Esophagus muscularis mucosa (tissue), 4 donors: Measurements from ENCODE around the gene ZXDC. TPM values are rescaled to one million over a fixed set of nuclear protein-coding genes. Genes with fewer than 3 reads are reported as not detected.
A peak's percentile ranks its signal among the peaks of the same experiment; 100 is the strongest.

Experiments used
- DNase-seq: peaks from one replicate; pipeline ENCODE4 v3.0.0-alpha.2; 2017; ENCODE audit errors: extremely low spot score
- H3K27ac ChIP-seq, 4 donors: fragments of 200-600 bp; sonication (generic); replicated peaks in 1 of 4; 1 replicate in 3 of 4; 2 replicates in 1 of 4; pipeline ENCODE4 v1.5.1; 2016 to 2019; ENCODE audit warnings: mild to moderate bottlenecking in 1 of 4
- H3K27me3 ChIP-seq, 4 donors: fragments of 200-600 bp; sonication (generic); one replicate each; pipeline versions ENCODE4 v1.5.1 to v1.6.0; 2016 to 2019
- H3K36me3 ChIP-seq, 4 donors: fragments of 200-600 bp; sonication (generic); one replicate each; pipeline ENCODE4 v1.5.1; 2016 to 2019
- H3K4me1 ChIP-seq, 4 donors: fragments of 200-600 bp; sonication (generic); one replicate each; pipeline ENCODE4 v1.5.1; 2016 to 2019
- H3K4me3 ChIP-seq, 4 donors: fragments of 200-600 bp; sonication (generic); 1 replicate in 2 of 4; 2 replicates in 2 of 4; pipeline ENCODE4 v1.5.1; 2016 to 2019; ENCODE audit warnings: mild to moderate bottlenecking in 4 of 4, moderate library complexity in 1 of 4
- H3K9me3 ChIP-seq, 4 donors: fragments of 200-600 bp; sonication (generic); 1 replicate in 3 of 4; 2 replicates in 1 of 4; pipeline ENCODE4 v1.5.1; 2016 to 2019
- EP300 ChIP-seq: sonication (generic); formaldehyde crosslinking; IDR thresholded peaks from one replicate; pipeline ENCODE4 v1.6.1; 2017; ENCODE audit warnings: antibody characterized with exemption
- POLR2A ChIP-seq: fragments of 450-650 bp; IDR thresholded peaks from one replicate; pipeline ENCODE4 v1.6.1; 2017; ENCODE audit warnings: antibody characterized with exemption, moderate library complexity, mild to moderate bottlenecking, low read depth
- POLR2AphosphoS5 ChIP-seq, 2 donors: sonication (generic); formaldehyde crosslinking; IDR thresholded peaks; one replicate each; pipeline ENCODE4 v1.6.1; 2017; ENCODE audit warnings: antibody characterized with exemption in 2 of 2
- WGBS: methylation state at CpG from one replicate; pipeline ENCODE4 v1.1.5; 2018; 5-methylcytosine and 5-hydroxymethylcytosine counted together
- intact Hi-C: fragments of 100-400 bp; cut with DNase I; formaldehyde crosslinking; loops from one replicate; pipeline ENCODE4 v1.15.1; 2023
- total RNA-seq, 4 donors: library from RNA; depleted of rRNA; stranded (reverse); fragments of >200 nt; gene quantifications; one replicate each; pipeline versions ENCODE4 v1.1.0 to v1.2.1, GENCODE V29; 2016
- TF ChIP-seq, protein P1 (sequence below), 3 experiments: fragments of 200-600 bp in 2 of 3; fragments of 450-650 bp in 1 of 3; sonication (generic) in 2 of 3; IDR thresholded peaks; one replicate each; pipeline ENCODE4 v1.5.1; 2017 to 2019; ENCODE audit warnings: antibody characterized with exemption in 3 of 3, mild to moderate bottlenecking in 2 of 3, moderate library complexity in 1 of 3

ZXDC gene
- total RNA-seq, 4 donors from 2014 or later: 25.8 to 41.2 (median 38.6) TPM

DNA sequence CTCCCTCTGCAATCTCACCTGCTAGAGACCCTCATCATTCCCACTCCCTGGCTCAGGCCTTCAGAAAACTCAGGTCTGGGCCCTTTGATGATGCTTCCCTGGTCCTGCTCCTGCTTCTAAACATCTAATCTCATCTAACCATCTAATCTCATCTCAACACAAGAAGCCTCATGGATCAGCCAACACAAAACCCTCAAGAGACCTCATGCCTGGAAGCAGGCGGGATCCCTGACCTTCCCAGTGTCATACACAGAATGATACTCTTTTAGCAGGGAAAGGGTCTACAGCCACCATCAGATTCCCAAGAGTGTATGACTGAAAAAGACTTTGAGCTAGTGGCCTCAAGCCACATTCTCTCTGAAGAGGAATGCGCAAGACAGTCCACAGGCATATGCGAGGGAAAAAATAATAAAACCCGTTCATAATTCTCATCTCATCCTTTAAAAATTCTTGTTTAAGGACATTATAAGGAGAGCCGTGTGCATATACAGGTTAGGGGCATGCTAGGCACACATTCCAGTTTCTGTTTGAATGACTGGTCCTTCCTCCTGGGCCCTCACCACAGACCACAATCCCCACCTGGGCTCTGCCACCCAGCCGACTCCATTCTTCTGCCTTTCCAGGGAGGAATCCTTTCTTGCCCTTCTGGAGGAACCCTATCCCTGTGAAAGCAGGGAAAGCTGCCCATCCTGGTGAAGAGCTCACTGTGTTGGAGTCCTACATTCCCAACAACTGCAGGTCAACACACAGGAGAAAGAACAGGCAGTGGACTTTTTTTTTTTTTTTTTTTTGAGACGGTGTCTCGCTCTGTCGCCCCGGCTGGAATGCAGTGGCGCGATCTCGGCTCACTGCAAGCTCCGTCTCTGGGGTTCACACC, 2.2 kb downstream of the ZXDC start:
- Histone ChIP-seq H3K9me3 (no peaks in the 10 kb centered on the region), H3K4me1 (peaks cover 52 to 68% (median 54%) of the 10 kb centered on the region in 4 donors), H3K36me3 (peaks cover 28 to 30% (median 29%) of the 10 kb centered on the region in 4 donors), H3K27ac (peak overlapping the region in 3 of 4 donors; percentile 57 to 94 (median 93)), H3K27me3 (no peaks in the 10 kb centered on the region), H3K4me3 (peak overlapping the region; percentile 67 to 79 (median 71))
- intact Hi-C loops: loop anchor here (5.0 kb wide), 1 partner anchor 81 kb away; the partner anchor contains the start of gene CFAP100
- TF ChIP-seq EP300 (no peak), POLR2A (no peak), POLR2AphosphoS5 (IDR thresholded peaks at IDR 0.05) (no peak)
- TF ChIP-seq, protein P1, sequence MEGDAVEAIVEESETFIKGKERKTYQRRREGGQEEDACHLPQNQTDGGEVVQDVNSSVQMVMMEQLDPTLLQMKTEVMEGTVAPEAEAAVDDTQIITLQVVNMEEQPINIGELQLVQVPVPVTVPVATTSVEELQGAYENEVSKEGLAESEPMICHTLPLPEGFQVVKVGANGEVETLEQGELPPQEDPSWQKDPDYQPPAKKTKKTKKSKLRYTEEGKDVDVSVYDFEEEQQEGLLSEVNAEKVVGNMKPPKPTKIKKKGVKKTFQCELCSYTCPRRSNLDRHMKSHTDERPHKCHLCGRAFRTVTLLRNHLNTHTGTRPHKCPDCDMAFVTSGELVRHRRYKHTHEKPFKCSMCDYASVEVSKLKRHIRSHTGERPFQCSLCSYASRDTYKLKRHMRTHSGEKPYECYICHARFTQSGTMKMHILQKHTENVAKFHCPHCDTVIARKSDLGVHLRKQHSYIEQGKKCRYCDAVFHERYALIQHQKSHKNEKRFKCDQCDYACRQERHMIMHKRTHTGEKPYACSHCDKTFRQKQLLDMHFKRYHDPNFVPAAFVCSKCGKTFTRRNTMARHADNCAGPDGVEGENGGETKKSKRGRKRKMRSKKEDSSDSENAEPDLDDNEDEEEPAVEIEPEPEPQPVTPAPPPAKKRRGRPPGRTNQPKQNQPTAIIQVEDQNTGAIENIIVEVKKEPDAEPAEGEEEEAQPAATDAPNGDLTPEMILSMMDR (IDR thresholded peaks at IDR 0.05): no peak
- 82% methylated on average over 14 of the region's 14 CpGs for WGBS
- no peak for DNase-seq

DNA sequence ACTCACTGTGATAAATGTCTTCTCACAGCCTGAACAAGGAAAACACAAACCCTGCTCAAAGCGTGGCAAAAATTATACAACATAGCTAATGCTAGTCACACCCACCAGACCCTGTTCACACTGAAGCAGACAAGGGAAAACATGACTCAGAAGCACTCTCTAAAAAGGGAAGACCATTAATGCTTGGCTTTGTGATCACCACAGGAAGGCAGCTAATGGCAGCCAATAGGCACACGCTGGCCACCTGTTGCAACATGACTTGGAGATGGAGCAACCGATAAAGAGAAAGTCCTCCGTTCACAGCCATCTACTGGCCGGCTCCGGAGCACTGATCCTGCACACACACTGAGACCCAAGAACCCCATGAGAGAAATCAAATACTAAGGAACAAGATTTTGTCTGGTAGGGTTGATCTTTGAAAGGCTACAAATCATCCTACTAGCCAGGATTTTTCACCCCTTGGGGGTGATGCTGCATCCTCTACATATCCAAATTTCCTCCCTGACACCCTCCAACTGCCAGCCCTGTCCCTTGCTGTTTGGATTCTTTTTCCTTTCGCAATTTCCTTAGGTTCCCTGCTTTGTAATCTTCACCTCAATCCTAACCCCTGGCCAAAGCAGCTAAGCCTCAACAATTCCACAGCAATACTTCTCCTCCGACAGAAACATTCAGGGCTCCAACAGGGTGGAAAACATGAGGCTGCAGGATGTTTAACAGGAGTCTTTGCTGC, 3.2 kb downstream of the ZXDC start:
- no peak for DNase-seq
- Histone ChIP-seq H3K9me3 (no peaks in the 10 kb centered on the region), H3K36me3 (peaks cover 39 to 41% (median 40%) of the 10 kb centered on the region in 4 donors), H3K27me3 (no peaks in the 10 kb centered on the region), H3K4me1 (peaks cover 55 to 78% (median 61%) of the 10 kb centered on the region in 4 donors), H3K27ac (peak overlapping the region; percentile 34 to 94 (median 54)), H3K4me3 (peak overlapping the region; percentile 28 to 79 (median 71))
- intact Hi-C loops: loop anchor here (5.0 kb wide), 1 partner anchor 80 kb away; the partner anchor contains the start of gene CFAP100
- WGBS: 28% methylated on average over 8 of the region's 8 CpGs
- TF ChIP-seq POLR2A: no peak
- TF ChIP-seq POLR2AphosphoS5 (IDR thresholded peaks at IDR 0.05): peak; percentile 86 to 89

DNA sequence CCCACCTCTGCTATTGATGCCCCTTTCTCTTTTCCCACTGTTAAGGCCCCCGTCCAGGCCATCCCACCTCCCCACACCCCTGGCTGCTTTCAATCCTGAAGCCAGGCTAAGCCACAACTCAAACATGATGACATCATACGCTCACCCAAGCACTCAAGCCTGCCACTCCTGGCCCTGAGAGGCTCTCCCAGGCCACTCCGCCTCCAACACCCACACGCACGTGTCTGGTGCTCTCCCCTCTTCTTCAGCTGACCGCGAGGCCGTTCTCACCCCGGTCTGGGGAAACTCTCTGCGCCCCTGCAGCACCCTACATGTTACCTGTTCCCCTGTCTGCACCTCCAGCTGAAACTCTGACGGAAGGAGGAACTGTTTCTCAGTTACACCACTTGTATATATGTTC, 6.2 kb downstream of the ZXDC start:
- H3K27me3 ChIP-seq: no peaks in the 10 kb centered on the region
- no peaks in the 10 kb centered on the region for H3K9me3 ChIP-seq
- DNase-seq: no peak
- H3K27ac ChIP-seq: no peak overlapping the region
- TF ChIP-seq POLR2A: no peak
- TF ChIP-seq, protein P1 (IDR thresholded peaks at IDR 0.05): no peak
- WGBS: 92% methylated on average over 11 of the region's 11 CpGs
- peaks cover 52 to 86% (median 57%) of the 10 kb centered on the region in 4 donors for H3K4me1 ChIP-seq
- peaks cover 66 to 70% (median 69%) of the 10 kb centered on the region in 4 donors for H3K36me3 ChIP-seq
- intact Hi-C loops: no loop called here
- H3K4me3 ChIP-seq: no peak overlapping the region

DNA sequence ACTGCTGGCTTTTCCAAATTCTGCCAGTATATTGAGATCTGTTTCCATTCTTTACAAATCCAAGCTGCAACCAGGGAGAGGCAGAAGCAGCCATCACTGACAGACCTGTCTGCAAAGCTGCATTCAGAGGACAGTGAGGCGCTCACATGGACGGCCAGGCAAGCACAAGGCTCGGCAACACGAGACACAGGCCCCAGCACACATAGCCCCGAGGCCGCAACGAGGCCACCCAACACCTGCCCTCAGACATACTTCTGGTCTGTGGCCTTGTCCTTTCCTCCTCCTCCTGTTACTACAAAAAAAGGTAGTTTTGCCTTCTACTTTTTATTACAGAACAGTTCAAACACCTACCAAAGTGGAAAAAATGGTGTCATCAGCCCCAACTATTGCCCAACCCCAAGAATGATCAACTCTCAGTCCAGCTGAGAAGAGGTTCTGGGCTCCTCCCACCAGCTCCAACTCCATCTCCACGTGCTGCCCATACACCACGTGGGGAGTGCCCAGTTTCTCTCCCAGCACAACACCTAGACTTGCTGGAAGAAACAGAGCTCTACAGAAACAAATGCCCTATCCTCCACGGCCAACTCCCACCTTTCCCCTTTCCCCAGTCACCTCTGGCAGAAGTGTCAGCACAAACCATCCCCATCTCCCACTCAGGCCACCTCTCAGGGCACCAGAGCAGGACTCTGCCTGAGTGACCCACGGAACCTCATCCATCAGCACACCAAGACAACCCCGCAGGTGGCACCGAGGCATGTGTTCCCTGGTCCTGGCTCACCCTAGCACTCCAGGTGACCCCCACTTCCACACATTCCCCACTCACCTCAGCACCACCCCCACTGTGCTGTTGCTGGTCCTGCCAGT, 7.4 kb downstream of the ZXDC start:
- H3K27me3 ChIP-seq: no peaks in the 10 kb centered on the region
- no peak for DNase-seq
- peaks cover 71 to 83% (median 79%) of the 10 kb centered on the region in 4 donors for H3K36me3 ChIP-seq
- H3K27ac ChIP-seq: no peak overlapping the region
- intact Hi-C loops: no loop called here
- H3K4me3 ChIP-seq: no peak overlapping the region
- H3K9me3 ChIP-seq: no peaks in the 10 kb centered on the region
- WGBS: 77% methylated on average over 13 of the region's 13 CpGs
- peaks cover 40 to 76% (median 44%) of the 10 kb centered on the region in 4 donors for H3K4me1 ChIP-seq
- no peak for TF ChIP-seq EP300
- no peak for TF ChIP-seq POLR2A
- no peak for TF ChIP-seq POLR2AphosphoS5 (IDR thresholded peaks at IDR 0.05)

DNA sequence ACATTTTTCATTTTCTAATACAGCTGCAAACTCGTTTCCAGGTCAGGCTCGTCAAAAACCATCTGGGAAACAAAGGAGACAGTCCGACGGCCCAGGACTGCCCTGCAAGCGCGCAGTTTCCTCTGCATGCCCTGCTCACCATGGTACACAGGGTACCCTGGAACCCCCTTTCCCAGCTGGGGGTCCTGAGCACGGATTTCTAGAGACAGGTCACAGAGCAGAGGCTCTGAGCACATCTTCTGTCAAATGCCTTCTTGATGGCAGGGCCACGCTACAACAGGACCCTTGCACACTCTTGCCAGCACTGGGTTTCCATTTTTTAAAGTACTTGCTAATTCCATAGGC, 8.1 kb downstream of the ZXDC start:
- intact Hi-C loops: no loop called here
- no peak overlapping the region for H3K4me3 ChIP-seq
- H3K4me1 ChIP-seq: peaks cover 33 to 69% (median 38%) of the 10 kb centered on the region in 4 donors
- peaks cover 71 to 89% (median 86%) of the 10 kb centered on the region in 4 donors for H3K36me3 ChIP-seq
- no peak for TF ChIP-seq EP300
- TF ChIP-seq, protein P1 (IDR thresholded peaks at IDR 0.05): no peak
- no peak for TF ChIP-seq POLR2AphosphoS5 (IDR thresholded peaks at IDR 0.05)
- TF ChIP-seq POLR2A: no peak
- no peak overlapping the region for H3K27ac ChIP-seq
- no peak for DNase-seq
- no peaks in the 10 kb centered on the region for H3K27me3 ChIP-seq
- 74% methylated on average over 8 of the region's 8 CpGs for WGBS
- H3K9me3 ChIP-seq: no peaks in the 10 kb centered on the region
